Natural killer cell (primary cell): ENCODE results near the gene CBY2. TPM values are rescaled to one million over a fixed set of nuclear protein-coding genes. Genes with fewer than 3 reads are reported as not detected.
"Not testable (repeated sequence)": the region's sequence is repeated elsewhere in the genome, so short reads cannot be mapped to it uniquely, and the experiment has no call there.

Experiments
- ATAC-seq, 3 donors: fragments of 150-1000 bp in 2 of 3; fragments of 200-7000 bp in 1 of 3; cut with Tn5 transposase; 1 replicate in 1 of 3; 2 replicates in 2 of 3; pipeline ENCODE4 v1.10.0; 2021; ENCODE audit warnings: mild to moderate bottlenecking in 2 of 3, moderate library complexity in 2 of 3
- DNase-seq, 2 donors: peaks; one replicate each; pipeline versions ENCODE4 v3.0.0 to v3.0.0-alpha.2; 2013 to 2021; ENCODE audit warnings: mixed read lengths in 1 of 2
- H3K27ac ChIP-seq: one replicate; pipeline ENCODE4 v1.5.1; 2013; ENCODE audit warnings: mild to moderate bottlenecking, low read length
- H3K27me3 ChIP-seq: one replicate; pipeline ENCODE4 v1.6.1; 2013; ENCODE audit warnings: low read length; ENCODE audit not compliant: control insufficient read depth, insufficient read depth
- H3K36me3 ChIP-seq: one replicate; pipeline ENCODE4 v1.6.1; 2013; ENCODE audit warnings: low read length; ENCODE audit not compliant: control insufficient read depth, insufficient read depth
- H3K4me1 ChIP-seq: one replicate; pipeline ENCODE4 v1.6.1; 2013; ENCODE audit warnings: low read length; ENCODE audit not compliant: control insufficient read depth, insufficient read depth
- H3K4me3 ChIP-seq: one replicate; pipeline ENCODE4 v1.5.1; 2013; ENCODE audit warnings: low read length
- H3K9me3 ChIP-seq: one replicate; pipeline ENCODE4 v1.6.1; 2013; ENCODE audit warnings: low read length; ENCODE audit not compliant: control insufficient read depth, insufficient read depth
- H3K27ac Mint-ChIP-seq, 2 donors: one replicate each; pipeline ENCODE4 v1.8.0; 2022; ENCODE audit warnings: mild to moderate bottlenecking in 2 of 2, mixed read lengths in 2 of 2, moderate library complexity in 1 of 2
- H3K27me3 Mint-ChIP-seq, 2 donors: one replicate each; pipeline ENCODE4 v1.8.0; 2022; ENCODE audit warnings: low read depth in 2 of 2, mixed read lengths in 2 of 2
- H3K36me3 Mint-ChIP-seq: one replicate; pipeline ENCODE4 v1.8.0; 2022; ENCODE audit warnings: mixed read lengths
- H3K4me1 Mint-ChIP-seq, 2 donors: one replicate each; pipeline ENCODE4 v1.8.0; 2022; ENCODE audit warnings: mixed read lengths in 2 of 2
- H3K4me3 Mint-ChIP-seq: one replicate; pipeline ENCODE4 v1.8.0; 2022; ENCODE audit warnings: mild to moderate bottlenecking, moderate library complexity, mixed read lengths
- H3K9me3 Mint-ChIP-seq, 2 donors: one replicate each; pipeline ENCODE4 v1.8.0; 2022; ENCODE audit warnings: mixed read lengths in 2 of 2
- CTCF ChIP-seq: fragments of 200-600 bp; IDR thresholded peaks from one replicate; pipeline ENCODE4 v1.8.0; 2022; ENCODE audit warnings: antibody characterized with exemption
- WGBS: methylation state at CpG from one replicate; pipeline ENCODE4 v1.1.7; 2013; ENCODE audit warnings: missing lambda C conversion rate; ENCODE audit not compliant: insufficient coverage; 5-methylcytosine and 5-hydroxymethylcytosine counted together
- intact Hi-C: fragments of 100-400 bp; cut with micrococcal nuclease; formaldehyde crosslinking; loops from one replicate; pipeline ENCODE4 v1.14.2; 2022
- total RNA-seq, 4 donors: library from RNA; stranded (reverse); fragments of 120-200 nt in 1 of 4; gene quantifications; one replicate each; pipeline versions ENCODE4 v1.2.3 to v1.2.4, GENCODE V29; 2013 to 2022

CBY2 gene
- total RNA-seq, 3 donors from 2014 or later (not counting 1 experiment from before 2014, with no cell fraction given) = not detected

GRCh38 chr13:45659536-45659935 is 42.6 kb upstream of the CBY2 start:
- 93% methylated on average over 1 of the region's 3 CpGs for WGBS
- TF ChIP-seq CTCF = no peak
- H3K9me3 ChIP-seq = no peaks in the 10 kb centered on the region

GRCh38 chr13:45660458-45660857 is 41.7 kb upstream of the CBY2 start:
- H3K27ac ChIP-seq, H3K27me3 ChIP-seq, ATAC-seq, H3K27ac Mint-ChIP-seq, DNase-seq, intact Hi-C loops, H3K4me1 ChIP-seq, H3K4me3 ChIP-seq, H3K27me3 Mint-ChIP-seq, H3K36me3 Mint-ChIP-seq, H3K9me3 Mint-ChIP-seq, H3K36me3 ChIP-seq, H3K4me1 Mint-ChIP-seq, H3K9me3 ChIP-seq, H3K4me3 Mint-ChIP-seq: not testable (repeated sequence)
- WGBS = 0% methylated on average over 1 of the region's 1 CpG

More at GRCh38 chr13:45659536-45659935, 42.6 kb upstream of the CBY2 start:
- Mint-ChIP-seq H3K9me3 (no peaks in the 10 kb centered on the region), H3K27me3 (no peaks in the 10 kb centered on the region), H3K4me1 (no peaks in the 10 kb centered on the region), H3K4me3 (no peak overlapping the region), H3K27ac (no peak overlapping the region), H3K36me3 (no peaks in the 10 kb centered on the region)
- ATAC-seq = no peak
- no peaks in the 10 kb centered on the region for H3K27me3 ChIP-seq
- no peak for DNase-seq
- intact Hi-C loops = no loop called here
- no peaks in the 10 kb centered on the region for H3K4me1 ChIP-seq
- H3K4me3 ChIP-seq = no peak overlapping the region
- no peaks in the 10 kb centered on the region for H3K36me3 ChIP-seq
- no peak overlapping the region for H3K27ac ChIP-seq

GRCh38 chr13:45662162-45662561 is 40.0 kb upstream of the CBY2 start:
- intact Hi-C loops = no loop called here
- H3K4me3 Mint-ChIP-seq = no peak overlapping the region
- Histone ChIP-seq H3K9me3 (no peaks in the 10 kb centered on the region), H3K4me1 (no peaks in the 10 kb centered on the region), H3K27ac (no peak overlapping the region), H3K4me3 (no peak overlapping the region), H3K27me3 (no peaks in the 10 kb centered on the region), H3K36me3 (no peaks in the 10 kb centered on the region)
- peaks cover 0 to under 1% of the 10 kb centered on the region in 2 donors for H3K27me3 Mint-ChIP-seq
- no peak for ATAC-seq
- H3K27ac Mint-ChIP-seq = no peak overlapping the region
- no peaks in the 10 kb centered on the region for H3K4me1 Mint-ChIP-seq
- no peaks in the 10 kb centered on the region for H3K9me3 Mint-ChIP-seq
- no peaks in the 10 kb centered on the region for H3K36me3 Mint-ChIP-seq
- 77% methylated on average over 1 of the region's 1 CpG for WGBS
- TF ChIP-seq CTCF = no peak
- DNase-seq = no peak

- H3K27me3 Mint-ChIP-seq, DNase-seq, H3K36me3 Mint-ChIP-seq, H3K4me3 Mint-ChIP-seq, H3K27ac Mint-ChIP-seq, H3K4me1 Mint-ChIP-seq, H3K4me3 ChIP-seq, intact Hi-C loops, H3K27me3 ChIP-seq, ATAC-seq, H3K4me1 ChIP-seq, H3K9me3 ChIP-seq, H3K36me3 ChIP-seq, H3K27ac ChIP-seq, H3K9me3 Mint-ChIP-seq: not testable (repeated sequence)
- no CpG with 5 or more reads among the region's 1 CpG for WGBS
Measured at GRCh38 chr13:45662903-45663302, 39.2 kb upstream of the CBY2 start.

GRCh38 chr13:45669626-45670025 is 32.5 kb upstream of the CBY2 start:
- 94% methylated on average over 6 of the region's 14 CpGs for WGBS
- H3K27me3 ChIP-seq, H3K27ac Mint-ChIP-seq, H3K4me1 ChIP-seq, ATAC-seq, H3K4me1 Mint-ChIP-seq, H3K36me3 ChIP-seq, H3K36me3 Mint-ChIP-seq, H3K4me3 ChIP-seq, H3K27ac ChIP-seq, DNase-seq, H3K9me3 Mint-ChIP-seq, intact Hi-C loops, H3K4me3 Mint-ChIP-seq, H3K9me3 ChIP-seq: not testable (repeated sequence)
- H3K27me3 Mint-ChIP-seq = peaks cover 2 to 18% of the 10 kb centered on the region in 2 donors
